HG02981 (cell line): ENCODE measurements around the gene MTARC2.

Experiments used
- ATAC-seq: cut with Tn5 transposase; IDR thresholded peaks from one replicate; pipeline ENCODE4 v1.9.1; 2021; ENCODE audit warnings: mild to moderate bottlenecking, moderate library complexity; ENCODE audit not compliant: unreplicated experiment

The MTARC2 gene

GRCh38 chr1:220824031-220824989 is 76.2 kb downstream of the MTARC2 start:
- no peak for ATAC-seq

GRCh38 chr1:220825819-220826551 is 77.9 kb downstream of the MTARC2 start:
- no peak for ATAC-seq

- no peak for ATAC-seq
Measured at GRCh38 chr1:220826729-220827128, 78.6 kb downstream of the MTARC2 start.

- no peak for ATAC-seq
Measured at GRCh38 chr1:220827445-220828178, 79.5 kb downstream of the MTARC2 start.

- ATAC-seq, result no peak
Measured at GRCh38 chr1:220828179-220828490, 80.0 kb downstream of the MTARC2 start.

GRCh38 chr1:220828950-220829586 is 80.9 kb downstream of the MTARC2 start:
- ATAC-seq, result no peak

- ATAC-seq, result no peak
Measured at GRCh38 chr1:220833436-220833835, 85.3 kb downstream of the MTARC2 start.
